ENCODE measurements around the gene NOTO.

The NOTO gene

DNA sequence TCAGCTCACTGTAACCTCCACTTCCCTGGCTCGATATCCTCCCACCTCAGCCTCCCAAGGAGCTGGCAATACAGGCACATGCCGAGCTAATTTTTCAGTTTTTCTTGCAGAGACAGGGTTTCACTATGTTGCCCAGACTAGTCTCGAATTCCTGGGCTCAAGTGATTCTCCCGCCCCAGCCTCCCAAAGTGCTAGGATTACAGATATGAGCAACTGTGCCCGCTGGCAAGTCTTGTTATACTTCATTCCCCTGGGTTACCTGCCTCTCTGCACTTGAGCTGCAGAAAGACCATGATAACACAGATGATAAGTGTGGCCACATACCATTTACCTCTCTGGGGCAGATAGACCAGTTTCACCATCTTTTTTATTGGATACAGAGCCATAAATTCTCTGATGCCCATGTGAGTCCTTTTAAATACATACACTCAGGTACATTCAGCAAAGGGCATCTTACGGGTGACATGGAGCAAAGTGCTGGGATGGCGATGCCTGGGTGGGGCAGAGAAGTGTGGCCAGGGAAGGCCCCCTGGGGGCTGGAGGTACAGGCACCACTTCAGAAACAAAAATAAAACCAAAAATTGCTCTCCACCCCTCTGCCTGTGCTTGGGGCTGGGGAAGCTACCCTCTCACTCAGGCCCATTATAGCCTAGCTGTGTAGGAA, 52.1 kb downstream of the NOTO start:
- H3K36me3 Mint-ChIP-seq (ENCODE audit: low read depth), result peaks cover 74% of the 10 kb centered on the region
- H3K4me3 Mint-ChIP-seq, result no peak overlapping the region
- H3K4me1 Mint-ChIP-seq (ENCODE audit: low read depth), result peaks cover 5% of the 10 kb centered on the region
- H3K27ac Mint-ChIP-seq, result peak overlapping the region; percentile 76
- no peaks in the 10 kb centered on the region for H3K9me3 Mint-ChIP-seq
- H3K27me3 Mint-ChIP-seq, result no peaks in the 10 kb centered on the region
- DNase-seq, result no peak

DNA sequence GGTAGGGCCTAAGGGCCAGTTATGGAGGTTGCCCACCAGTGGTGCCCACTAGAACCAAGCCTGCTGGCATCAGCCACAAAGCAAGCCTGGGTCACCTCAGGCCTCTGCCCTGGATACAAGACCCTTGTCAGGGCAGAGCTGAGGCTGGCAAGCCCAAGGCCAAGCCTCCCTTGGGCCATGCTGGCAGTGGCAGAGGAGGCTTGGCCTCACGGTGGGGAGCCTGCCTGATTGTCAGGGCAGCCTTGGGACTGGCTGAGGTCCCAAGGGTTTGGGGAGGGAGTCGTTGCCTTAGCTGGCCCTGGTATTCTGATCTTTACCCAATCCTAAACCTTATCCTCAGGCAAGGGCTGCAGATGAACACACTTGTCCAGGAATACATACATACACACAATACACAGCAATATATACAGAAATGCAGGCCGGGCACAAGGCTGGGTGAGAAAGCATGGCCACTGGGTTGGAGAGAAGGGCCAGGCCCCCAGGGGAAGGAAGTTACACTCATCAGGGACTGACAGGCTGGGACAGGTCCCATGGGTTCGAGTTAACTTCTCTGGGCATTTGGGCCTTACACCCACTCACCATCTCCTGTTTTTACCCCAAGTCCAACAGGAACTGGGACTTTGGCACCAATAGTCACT, 52.8 kb downstream of the NOTO start:
- Mint-ChIP-seq H3K4me3 (no peak overlapping the region), H3K27ac (peak overlapping the region; percentile 76), H3K36me3 (ENCODE audit: low read depth) (peaks cover 74% of the 10 kb centered on the region), H3K4me1 (ENCODE audit: low read depth) (peaks cover 5% of the 10 kb centered on the region), H3K9me3 (no peaks in the 10 kb centered on the region), H3K27me3 (no peaks in the 10 kb centered on the region)
- DNase-seq, result peak; percentile 36

DNA sequence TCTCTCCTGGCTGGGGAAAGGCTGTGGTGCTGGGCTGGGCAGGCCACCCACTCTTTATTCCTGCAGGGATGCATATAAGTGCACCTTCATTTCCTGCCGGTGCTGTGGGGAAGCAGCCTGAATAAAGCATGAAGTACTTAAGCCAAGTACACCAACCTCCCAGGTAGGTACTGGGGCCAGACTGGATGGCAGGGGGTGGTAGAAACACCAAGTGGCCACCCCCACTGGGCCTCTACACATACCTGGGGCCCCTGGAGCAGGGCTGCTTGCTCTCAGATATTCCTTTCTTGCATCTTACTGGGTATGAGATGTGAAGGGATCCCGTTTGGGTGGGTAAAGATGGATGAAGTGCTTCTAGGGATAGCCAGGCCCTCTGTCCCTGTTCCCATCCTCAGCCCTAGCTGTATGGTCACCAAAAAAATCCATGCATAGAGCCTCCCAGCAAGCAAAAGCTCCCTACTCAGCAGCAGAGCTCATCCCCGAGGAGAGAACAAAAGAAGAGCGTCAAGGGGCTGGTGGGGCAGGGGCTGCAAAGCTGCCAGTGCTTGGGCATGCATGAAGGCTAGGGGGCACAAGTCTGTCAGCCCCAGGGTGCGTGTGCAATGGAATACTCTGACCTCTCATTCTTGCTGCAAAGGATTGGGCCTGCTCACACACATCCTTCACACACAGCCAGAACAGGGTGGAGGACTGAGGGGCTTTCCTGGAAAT, 53.7 kb downstream of the NOTO start:
- no peaks in the 10 kb centered on the region for H3K9me3 Mint-ChIP-seq
- H3K27ac Mint-ChIP-seq, result no peak overlapping the region
- H3K36me3 Mint-ChIP-seq (ENCODE audit: low read depth), result peaks cover 72% of the 10 kb centered on the region
- peaks cover 5% of the 10 kb centered on the region for H3K4me1 Mint-ChIP-seq (ENCODE audit: low read depth)
- no peak overlapping the region for H3K4me3 Mint-ChIP-seq
- H3K27me3 Mint-ChIP-seq, result no peaks in the 10 kb centered on the region
- DNase-seq, result peak; percentile 32

DNA sequence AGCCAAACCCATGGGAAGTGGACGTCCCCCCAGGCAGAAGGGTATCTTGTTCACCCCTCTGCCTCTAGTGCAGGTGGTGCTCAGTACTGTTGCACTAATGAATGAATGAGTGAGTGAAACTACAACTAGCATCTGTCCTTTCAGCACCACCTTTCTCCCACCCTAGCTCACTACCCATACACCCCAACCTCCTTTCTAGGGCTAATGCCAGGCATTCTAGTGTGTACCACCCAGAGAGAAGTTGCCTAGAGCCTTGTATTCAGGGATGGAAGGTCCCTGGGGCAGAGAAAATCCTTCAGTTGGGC, 54.2 kb downstream of the NOTO start:
- Mint-ChIP-seq H3K27ac (peak overlapping the region; percentile 58), H3K4me3 (no peak overlapping the region), H3K4me1 (ENCODE audit: low read depth) (peaks cover 5% of the 10 kb centered on the region), H3K27me3 (no peaks in the 10 kb centered on the region), H3K9me3 (no peaks in the 10 kb centered on the region), H3K36me3 (ENCODE audit: low read depth) (peaks cover 71% of the 10 kb centered on the region)
- no peak for DNase-seq

DNA sequence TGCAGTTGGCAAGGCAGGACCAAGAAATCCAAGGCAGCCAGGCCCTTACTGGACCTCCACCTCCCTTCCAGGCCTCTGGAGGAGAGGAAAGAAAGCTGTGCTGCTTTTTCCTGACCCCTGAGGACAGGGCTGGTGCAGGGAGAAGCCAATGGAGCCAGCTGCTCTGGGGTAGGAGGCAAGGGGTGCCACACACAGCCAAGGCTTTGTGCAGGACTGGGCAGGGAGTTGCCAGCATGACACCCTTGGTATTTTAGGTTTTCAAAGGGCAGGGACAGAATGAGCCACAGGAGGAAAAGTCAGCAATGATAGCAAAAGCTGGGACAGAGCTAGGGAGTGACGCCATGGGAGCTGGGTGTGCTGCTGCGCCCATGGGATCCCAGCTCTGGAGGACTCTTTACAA, 54.6 kb downstream of the NOTO start:
- peaks cover 70% of the 10 kb centered on the region for H3K36me3 Mint-ChIP-seq (ENCODE audit: low read depth)
- H3K27ac Mint-ChIP-seq, result peak overlapping the region; percentile 58
- no peaks in the 10 kb centered on the region for H3K9me3 Mint-ChIP-seq
- no peaks in the 10 kb centered on the region for H3K27me3 Mint-ChIP-seq
- peaks cover 5% of the 10 kb centered on the region for H3K4me1 Mint-ChIP-seq (ENCODE audit: low read depth)
- no peak overlapping the region for H3K4me3 Mint-ChIP-seq
- DNase-seq, result peak; percentile 28

DNA sequence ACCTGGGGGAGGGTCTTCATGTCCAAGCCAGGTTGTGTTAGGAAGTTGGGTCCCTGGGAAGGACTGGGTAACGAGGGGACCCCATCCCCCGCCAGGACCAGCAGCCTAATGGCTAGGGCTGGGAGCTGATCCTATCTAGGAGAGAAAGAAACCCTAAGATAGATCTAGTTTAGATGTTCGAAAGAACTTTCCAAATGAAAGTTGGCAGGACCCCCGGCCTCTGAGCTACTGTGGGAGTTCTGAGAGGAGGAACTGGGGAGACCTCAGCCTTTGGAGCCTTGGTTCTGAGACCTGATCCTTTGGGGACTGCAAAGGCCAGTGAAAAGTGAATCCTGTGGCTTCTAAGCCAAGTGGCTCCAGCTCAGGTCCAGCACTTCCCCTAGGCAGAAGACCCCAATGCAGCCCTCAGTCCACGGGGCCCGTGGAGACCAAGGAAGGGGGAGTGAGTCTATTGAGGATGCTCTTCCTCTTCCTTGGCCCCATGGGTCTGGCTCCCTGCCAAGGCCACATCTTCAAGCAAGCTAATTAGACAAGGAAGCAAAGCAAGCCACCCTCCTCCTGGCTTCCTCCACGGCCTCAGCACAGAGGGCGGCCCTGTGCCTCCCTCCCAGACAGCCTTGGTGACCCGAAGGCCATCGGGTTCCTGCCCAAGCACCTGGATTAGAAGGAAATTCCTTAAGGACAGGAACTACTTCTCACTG, 55.2 kb downstream of the NOTO start:
- peaks cover 70% of the 10 kb centered on the region for H3K36me3 Mint-ChIP-seq (ENCODE audit: low read depth)
- H3K9me3 Mint-ChIP-seq, result no peaks in the 10 kb centered on the region
- no peak overlapping the region for H3K4me3 Mint-ChIP-seq
- H3K27ac Mint-ChIP-seq, result no peak overlapping the region
- peak; percentile 42 for DNase-seq
- H3K4me1 Mint-ChIP-seq (ENCODE audit: low read depth), result peaks cover 5% of the 10 kb centered on the region
- H3K27me3 Mint-ChIP-seq, result no peaks in the 10 kb centered on the region

DNA sequence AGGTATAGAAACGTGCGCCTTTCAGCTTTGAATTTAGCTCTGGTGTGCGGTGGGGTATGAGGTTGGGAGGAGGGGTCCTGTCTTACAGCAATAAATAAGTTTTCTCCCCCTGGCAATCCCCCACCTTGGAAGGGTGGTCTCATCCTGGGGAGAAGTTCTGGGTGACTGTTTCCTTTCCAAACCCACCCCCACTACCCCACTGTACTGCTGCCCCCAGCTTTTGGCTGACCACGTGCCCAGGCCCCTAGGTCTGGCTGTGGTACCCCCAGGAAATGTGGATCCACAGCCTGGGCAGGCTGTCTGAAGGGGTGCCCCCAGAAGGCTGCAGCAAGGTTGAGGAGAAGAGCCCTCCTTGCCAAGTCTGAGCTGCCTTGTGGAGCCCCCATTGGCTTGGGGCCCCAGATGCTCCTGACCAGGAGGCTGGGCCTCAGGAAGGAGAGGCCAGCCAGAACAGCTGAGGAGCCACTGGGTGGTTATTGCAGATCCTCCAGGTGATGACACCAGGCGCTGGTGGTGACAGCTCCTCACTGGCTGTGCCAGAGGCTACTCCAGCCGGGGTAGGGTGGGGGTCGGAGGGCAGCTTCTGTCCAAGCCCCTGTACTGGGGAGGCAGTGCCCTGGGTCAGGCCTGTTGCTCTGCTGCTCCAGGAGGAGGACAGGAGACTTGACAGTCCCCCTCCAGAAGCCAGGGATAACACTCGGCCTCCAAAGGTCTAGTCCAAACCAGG, 56.0 kb downstream of the NOTO start:
- Mint-ChIP-seq H3K36me3 (ENCODE audit: low read depth) (peaks cover 69% of the 10 kb centered on the region), H3K27ac (no peak overlapping the region), H3K9me3 (no peaks in the 10 kb centered on the region), H3K4me1 (ENCODE audit: low read depth) (peaks cover 5% of the 10 kb centered on the region), H3K4me3 (no peak overlapping the region), H3K27me3 (no peaks in the 10 kb centered on the region)
- no peak for DNase-seq

DNA sequence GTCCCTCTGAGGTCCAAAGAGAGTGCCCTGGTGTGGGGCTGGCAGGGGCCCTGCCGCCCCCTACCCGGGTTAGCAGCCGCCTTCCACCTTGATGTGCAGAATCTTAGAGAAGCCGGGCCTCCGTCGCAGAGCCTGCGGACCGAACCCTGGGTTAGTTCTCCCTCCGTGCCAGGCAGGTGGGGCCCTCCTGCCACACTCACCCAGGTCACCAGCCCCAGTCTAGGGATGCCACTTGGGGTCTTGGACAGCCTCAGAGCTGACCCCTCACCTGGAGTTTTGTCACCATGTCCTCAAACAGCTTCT, 56.5 kb downstream of the NOTO start:
- Mint-ChIP-seq H3K4me3 (no peak overlapping the region), H3K9me3 (no peaks in the 10 kb centered on the region), H3K4me1 (ENCODE audit: low read depth) (peaks cover 5% of the 10 kb centered on the region), H3K27me3 (no peaks in the 10 kb centered on the region), H3K36me3 (ENCODE audit: low read depth) (peaks cover 68% of the 10 kb centered on the region), H3K27ac (peak overlapping the region; percentile 33)
- DNase-seq, result no peak

DNA sequence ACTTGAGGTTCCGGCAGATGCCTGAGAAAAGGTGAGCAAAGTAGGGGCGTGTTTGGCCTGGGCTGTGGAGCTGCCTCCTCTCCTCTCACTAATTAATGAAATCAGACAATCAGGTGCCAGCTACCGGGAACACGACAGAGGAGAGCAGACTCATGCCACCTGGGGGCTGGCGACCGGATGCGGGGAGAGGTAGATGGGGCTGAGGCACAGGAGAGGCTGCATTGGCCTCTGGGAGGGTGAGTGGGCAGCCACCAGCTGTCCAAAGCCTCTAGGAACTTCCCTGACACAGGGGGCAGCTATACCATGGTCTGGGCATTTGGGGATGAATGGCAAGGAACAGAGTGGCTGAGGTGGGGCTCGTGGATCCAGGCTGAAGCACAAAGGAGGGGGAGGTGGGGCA, 56.9 kb downstream of the NOTO start:
- H3K4me1 Mint-ChIP-seq (ENCODE audit: low read depth), result peaks cover 5% of the 10 kb centered on the region
- no peaks in the 10 kb centered on the region for H3K27me3 Mint-ChIP-seq
- no peaks in the 10 kb centered on the region for H3K9me3 Mint-ChIP-seq
- no peak overlapping the region for H3K4me3 Mint-ChIP-seq
- peaks cover 68% of the 10 kb centered on the region for H3K36me3 Mint-ChIP-seq (ENCODE audit: low read depth)
- H3K27ac Mint-ChIP-seq, result peak overlapping the region; percentile 48
- DNase-seq, result no peak

DNA sequence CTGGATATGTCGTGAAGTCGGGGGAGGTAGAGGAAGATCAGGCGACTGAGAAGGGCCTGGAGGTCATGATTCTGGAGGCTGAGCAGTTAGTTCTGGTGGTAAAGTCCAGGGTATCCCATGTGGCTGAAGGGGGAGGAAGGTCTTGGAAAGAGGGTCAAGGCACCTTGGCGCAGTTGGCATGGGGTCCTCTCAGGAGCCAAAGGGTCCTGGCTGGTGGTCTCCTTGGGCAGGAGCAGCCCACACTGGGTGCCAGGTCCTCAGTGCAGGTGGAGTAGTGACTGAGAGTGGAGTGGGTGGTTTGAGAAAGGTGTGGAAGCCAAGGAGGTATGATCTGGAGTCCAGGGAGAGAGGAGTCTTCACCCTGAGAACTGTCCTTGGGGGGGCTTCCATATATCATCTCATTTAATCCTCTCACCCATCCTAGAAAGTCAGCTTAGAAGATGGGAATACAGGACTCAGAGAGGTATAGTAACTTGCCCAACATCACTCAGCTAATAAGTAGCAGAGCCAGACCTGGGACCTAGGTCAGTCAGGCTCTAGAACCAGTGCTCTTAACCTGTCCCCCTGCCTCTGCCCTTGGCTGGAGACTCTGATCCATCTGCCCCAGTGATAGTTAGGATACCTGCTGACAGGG, 57.4 kb downstream of the NOTO start:
- H3K9me3 Mint-ChIP-seq, result no peaks in the 10 kb centered on the region
- no peak for DNase-seq
- H3K36me3 Mint-ChIP-seq (ENCODE audit: low read depth), result peaks cover 67% of the 10 kb centered on the region
- peak overlapping the region; percentile 48 for H3K27ac Mint-ChIP-seq
- H3K4me1 Mint-ChIP-seq (ENCODE audit: low read depth), result peaks cover 5% of the 10 kb centered on the region
- no peak overlapping the region for H3K4me3 Mint-ChIP-seq
- no peaks in the 10 kb centered on the region for H3K27me3 Mint-ChIP-seq

DNA sequence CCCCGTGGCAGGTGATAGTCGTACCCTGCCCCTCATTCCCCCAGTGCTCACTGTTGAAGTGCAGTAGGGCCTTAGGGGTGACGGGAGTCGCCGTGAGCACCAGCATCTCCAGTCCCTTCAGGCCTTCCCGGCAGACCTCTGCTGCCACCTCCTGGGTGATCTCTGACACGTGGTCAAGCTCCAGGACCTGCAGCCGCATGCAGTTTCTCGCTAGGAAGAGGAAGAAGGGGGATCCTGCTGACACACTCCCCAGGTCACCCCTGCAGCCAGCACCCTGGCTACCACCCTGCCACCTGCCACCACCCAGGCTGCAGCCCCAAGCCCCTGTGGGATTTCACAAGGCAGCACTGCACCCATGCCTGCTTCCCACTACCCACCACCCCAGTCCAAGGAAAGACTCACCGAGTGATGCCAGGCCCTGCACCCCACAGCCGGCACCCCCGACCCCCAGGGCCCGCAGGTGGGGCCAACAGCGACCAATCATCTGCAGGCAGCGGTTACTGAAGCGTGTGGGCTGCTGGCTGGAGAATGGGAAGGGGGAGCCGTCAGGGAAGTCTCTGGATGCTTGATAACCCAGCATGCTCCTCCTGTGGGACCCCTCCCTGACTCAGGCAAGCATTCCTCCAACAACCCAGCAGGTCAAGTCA, 58.1 kb downstream of the NOTO start:
- Mint-ChIP-seq H3K4me3 (no peak overlapping the region), H3K27me3 (no peaks in the 10 kb centered on the region), H3K27ac (peak overlapping the region; percentile 47), H3K36me3 (ENCODE audit: low read depth) (peaks cover 60% of the 10 kb centered on the region), H3K9me3 (no peaks in the 10 kb centered on the region), H3K4me1 (ENCODE audit: low read depth) (peaks cover 5% of the 10 kb centered on the region)
- DNase-seq, result no peak

Measured in activated T-cell treated with anti-CD3 and anti-CD28 coated beads, Interleukin-2, amount 50 U/mL, for 24 hours (primary cell).